ENCODE measurements around the gene COA3.

COA3 gene

GRCh38 chr17:42844761-42845555 is 46.5 kb upstream of the COA3 start:
- H3K4me3 ChIP-seq (ENCODE audit: control insufficient read depth, low read depth, low read length), result no peak overlapping the region
- TF ChIP-seq, protein P1, sequence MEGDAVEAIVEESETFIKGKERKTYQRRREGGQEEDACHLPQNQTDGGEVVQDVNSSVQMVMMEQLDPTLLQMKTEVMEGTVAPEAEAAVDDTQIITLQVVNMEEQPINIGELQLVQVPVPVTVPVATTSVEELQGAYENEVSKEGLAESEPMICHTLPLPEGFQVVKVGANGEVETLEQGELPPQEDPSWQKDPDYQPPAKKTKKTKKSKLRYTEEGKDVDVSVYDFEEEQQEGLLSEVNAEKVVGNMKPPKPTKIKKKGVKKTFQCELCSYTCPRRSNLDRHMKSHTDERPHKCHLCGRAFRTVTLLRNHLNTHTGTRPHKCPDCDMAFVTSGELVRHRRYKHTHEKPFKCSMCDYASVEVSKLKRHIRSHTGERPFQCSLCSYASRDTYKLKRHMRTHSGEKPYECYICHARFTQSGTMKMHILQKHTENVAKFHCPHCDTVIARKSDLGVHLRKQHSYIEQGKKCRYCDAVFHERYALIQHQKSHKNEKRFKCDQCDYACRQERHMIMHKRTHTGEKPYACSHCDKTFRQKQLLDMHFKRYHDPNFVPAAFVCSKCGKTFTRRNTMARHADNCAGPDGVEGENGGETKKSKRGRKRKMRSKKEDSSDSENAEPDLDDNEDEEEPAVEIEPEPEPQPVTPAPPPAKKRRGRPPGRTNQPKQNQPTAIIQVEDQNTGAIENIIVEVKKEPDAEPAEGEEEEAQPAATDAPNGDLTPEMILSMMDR (conservative IDR thresholded peaks at IDR 0.05; ENCODE audit: control insufficient read depth, insufficient read depth, low read depth, low read length), result no peak
- DNase-seq (ENCODE audit: low read depth), result no peak

DNA sequence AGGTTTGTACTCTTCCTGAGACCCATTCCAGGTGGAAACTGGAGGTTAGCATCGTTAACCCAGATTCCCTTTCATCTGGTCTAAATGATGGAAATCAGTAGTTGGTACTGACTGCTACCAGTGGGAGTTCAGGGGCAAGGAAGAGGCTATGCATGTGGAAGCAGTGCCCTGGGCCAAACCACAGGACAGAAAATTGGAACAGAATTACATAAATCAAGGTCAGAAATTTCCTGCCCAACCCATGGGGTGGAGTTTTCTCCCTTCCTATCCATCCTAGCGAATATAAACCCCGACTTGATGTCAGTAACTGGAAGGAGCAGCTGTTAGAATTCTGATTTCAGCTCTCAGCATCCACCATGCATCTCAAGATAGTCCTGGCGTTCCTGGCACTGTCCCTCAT is 45.8 kb upstream of the COA3 start, which contains the start of gene AOC2:
AOC2 (plus strand) TSS at position 310 of the 400 bp plus-strand sequence; CDS start at position 357, 47 bp downstream.
- DNase-seq (ENCODE audit: low read depth), result peak; percentile 44
- TF ChIP-seq, protein P1 (conservative IDR thresholded peaks at IDR 0.05; ENCODE audit: control insufficient read depth, insufficient read depth, low read depth, low read length), result no peak
- no peak within 1 kb of the TSS for H3K4me3 ChIP-seq (ENCODE audit: control insufficient read depth, low read depth, low read length)

- TF ChIP-seq, protein P1 (conservative IDR thresholded peaks at IDR 0.05; ENCODE audit: control insufficient read depth, insufficient read depth, low read depth, low read length), result peak; percentile 100
- H3K4me3 ChIP-seq (ENCODE audit: control insufficient read depth, low read depth, low read length), result no peak overlapping the region
- peak; percentile 80 for DNase-seq (ENCODE audit: low read depth)
Measured at GRCh38 chr17:42843358-42843934, 44.9 kb upstream of the COA3 start.

GRCh38 chr17:42841975-42842685 is 43.6 kb upstream of the COA3 start:
- TF ChIP-seq, protein P1 (conservative IDR thresholded peaks at IDR 0.05; ENCODE audit: control insufficient read depth, insufficient read depth, low read depth, low read length), result no peak
- DNase-seq (ENCODE audit: low read depth), result peak; percentile 72
- H3K4me3 ChIP-seq (ENCODE audit: control insufficient read depth, low read depth, low read length), result no peak overlapping the region

DNA sequence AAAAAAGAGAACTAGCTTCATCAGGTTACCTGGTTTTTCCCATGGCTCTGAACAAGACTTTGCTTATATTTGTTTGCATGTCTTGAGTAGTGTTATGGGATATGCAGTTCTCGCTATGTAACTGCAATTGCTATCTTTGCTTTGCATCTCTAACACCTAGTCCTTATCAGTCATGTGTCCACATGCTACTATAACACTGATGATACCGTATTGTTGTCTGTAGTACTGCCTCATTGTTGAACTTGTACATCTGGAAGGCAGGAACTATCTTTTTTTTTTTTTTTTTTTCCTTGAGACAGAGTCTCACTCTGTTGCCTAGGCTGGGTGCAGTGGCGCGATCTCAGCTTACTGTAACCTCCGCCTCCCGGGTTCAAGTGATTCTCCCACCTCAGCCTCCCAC is 37.2 kb upstream of the COA3 start:
- no peak for DNase-seq (ENCODE audit: low read depth)
- TF ChIP-seq, protein P1 (conservative IDR thresholded peaks at IDR 0.05; ENCODE audit: control insufficient read depth, insufficient read depth, low read depth, low read length), result no peak
- H3K4me3 ChIP-seq (ENCODE audit: control insufficient read depth, low read depth, low read length), result no peak overlapping the region

GRCh38 chr17:42833767-42834422 is 35.4 kb upstream of the COA3 start:
- TF ChIP-seq, protein P1 (conservative IDR thresholded peaks at IDR 0.05; ENCODE audit: control insufficient read depth, insufficient read depth, low read depth, low read length), result no peak
- no peak for DNase-seq (ENCODE audit: low read depth)

More at GRCh38 chr17:42833767-42834422, 35.4 kb upstream of the COA3 start:
- H3K4me3 ChIP-seq (ENCODE audit: control insufficient read depth, low read depth, low read length), result peak overlapping the region; percentile 81
